Pons (tissue), 1 donor: ENCODE data around the gene RAPGEF4.

ENCODE experiments used
- DNase-seq: peaks from one replicate; pipeline ENCODE4 v3.0.0-alpha.2; 2016; ENCODE audit warnings: low spot score

Gene RAPGEF4

GRCh38 chr2:172908275-172908674 lies 172.6 kb downstream of the RAPGEF4 start:
- no peak for DNase-seq

DNA sequence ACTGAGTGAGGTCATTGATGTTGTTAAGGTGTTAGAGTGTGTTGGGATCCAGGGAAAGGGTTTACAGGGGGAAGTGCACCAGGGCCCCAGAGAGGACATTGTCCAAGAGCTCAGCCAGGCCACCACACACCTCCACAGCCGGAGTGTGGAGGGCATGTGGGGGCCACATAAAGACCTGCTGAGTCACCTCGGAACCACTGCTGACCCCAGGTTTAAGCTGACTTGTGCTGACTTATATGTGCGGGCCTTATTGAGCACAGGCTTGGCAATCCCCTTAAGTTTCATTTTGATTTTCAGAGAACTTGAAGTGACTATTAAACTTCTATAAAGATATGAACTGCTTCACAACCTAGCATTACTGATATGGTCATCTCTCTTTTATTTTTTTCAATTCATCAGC lies 173.8 kb downstream of the RAPGEF4 start:
- DNase-seq: no peak

DNA sequence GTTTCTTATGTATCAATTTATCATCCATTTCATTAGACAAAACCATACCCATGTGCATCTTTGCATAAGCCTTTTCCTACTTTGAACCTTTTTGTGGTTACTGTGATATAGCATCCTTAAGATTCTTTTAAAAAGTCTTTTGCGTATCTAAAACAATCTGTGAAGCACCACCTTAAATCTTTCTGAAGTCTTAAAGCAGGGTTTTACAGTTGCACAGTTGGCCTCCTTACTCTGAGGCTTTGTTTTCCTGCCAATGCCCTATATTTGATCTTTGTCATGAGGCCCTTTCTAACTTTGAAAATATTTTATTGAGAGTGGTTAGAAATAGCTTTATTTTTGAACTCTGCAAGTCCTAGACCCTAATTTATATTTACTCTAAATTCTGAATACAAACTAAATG lies 176.6 kb downstream of the RAPGEF4 start:
- DNase-seq: no peak

DNA sequence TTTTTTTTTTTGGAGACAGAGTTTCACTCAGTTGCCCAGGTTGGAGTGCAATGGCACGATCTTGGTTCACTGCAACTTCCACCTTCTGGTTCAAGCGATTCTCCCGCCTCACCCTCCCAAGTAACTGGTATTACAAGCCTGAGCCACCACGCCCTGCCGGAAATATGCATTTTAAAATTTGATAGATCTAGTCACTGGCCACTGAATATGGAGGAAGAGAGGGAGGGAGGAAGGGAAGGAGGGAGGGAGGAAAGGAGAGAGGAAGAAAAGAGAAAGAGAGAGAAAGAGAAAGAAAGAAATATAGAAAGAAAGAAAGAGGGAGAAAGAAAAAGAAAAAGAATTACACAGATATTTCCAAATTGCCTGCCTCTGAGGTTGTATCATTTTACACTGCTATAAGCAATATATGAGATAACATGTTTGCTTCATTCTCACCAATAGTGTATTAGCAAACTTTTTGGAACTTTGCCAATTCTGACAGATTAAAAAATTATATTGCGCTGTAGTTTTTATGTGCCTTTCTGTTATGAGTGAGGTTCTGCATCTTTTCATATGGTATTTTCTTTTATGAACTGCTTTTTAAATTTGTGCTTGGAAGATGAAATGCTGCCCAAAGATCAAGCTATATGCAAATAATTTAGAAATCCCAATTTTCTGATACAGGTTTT lies 178.8 kb downstream of the RAPGEF4 start:
- no peak for DNase-seq

GRCh38 chr2:172917716-172918115 lies 182.1 kb downstream of the RAPGEF4 start:
- DNase-seq: no peak

DNA sequence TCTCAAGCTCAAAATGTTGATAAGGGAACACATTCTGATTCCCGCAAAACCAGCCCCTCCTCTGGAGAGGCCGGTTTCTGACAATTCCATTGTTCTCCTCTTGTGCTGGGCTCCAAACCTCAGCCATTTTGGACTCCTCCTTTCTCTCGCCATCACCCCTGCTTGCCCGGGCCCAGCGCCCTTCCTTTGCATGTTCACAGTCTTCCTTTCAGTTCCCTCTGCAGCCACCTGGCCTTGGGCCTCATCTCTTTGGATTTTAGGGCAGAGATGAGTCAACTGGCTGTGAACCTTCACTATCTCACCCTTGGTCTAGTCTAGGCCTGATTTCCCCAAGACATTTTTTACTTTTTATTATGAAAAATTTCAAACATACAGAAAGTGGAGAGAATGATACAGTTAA lies 184.1 kb downstream of the RAPGEF4 start:
- no peak for DNase-seq

- no peak for DNase-seq
These were observed 186.0 kb downstream of the RAPGEF4 start for GRCh38 chr2:172921532-172922236.

DNA sequence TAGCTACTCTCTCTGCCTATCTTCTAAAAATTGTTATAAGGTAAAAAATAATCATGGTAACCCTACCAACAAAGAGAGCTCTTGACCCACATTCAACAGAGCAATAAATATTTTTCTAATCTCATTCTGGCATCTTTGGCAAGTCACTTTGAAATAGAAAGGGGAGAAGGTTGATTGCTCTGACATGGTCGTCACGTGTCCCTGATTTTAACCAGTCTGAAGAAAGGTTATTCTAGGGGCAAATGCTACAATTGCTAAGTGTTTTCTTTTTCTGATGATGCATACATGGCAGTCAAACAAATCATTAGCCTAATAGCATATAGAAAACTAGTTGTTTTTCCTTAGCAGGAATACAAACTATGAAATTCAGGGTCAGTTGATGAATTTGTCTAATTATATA lies 186.7 kb downstream of the RAPGEF4 start:
- no peak for DNase-seq

GRCh38 chr2:172922815-172923214 lies 187.2 kb downstream of the RAPGEF4 start:
- DNase-seq: no peak

- DNase-seq: peak; percentile 37
These were observed 188.5 kb downstream of the RAPGEF4 start for GRCh38 chr2:172924097-172924660.

GRCh38 chr2:172925600-172925999 lies 190.0 kb downstream of the RAPGEF4 start:
- DNase-seq: no peak

DNA sequence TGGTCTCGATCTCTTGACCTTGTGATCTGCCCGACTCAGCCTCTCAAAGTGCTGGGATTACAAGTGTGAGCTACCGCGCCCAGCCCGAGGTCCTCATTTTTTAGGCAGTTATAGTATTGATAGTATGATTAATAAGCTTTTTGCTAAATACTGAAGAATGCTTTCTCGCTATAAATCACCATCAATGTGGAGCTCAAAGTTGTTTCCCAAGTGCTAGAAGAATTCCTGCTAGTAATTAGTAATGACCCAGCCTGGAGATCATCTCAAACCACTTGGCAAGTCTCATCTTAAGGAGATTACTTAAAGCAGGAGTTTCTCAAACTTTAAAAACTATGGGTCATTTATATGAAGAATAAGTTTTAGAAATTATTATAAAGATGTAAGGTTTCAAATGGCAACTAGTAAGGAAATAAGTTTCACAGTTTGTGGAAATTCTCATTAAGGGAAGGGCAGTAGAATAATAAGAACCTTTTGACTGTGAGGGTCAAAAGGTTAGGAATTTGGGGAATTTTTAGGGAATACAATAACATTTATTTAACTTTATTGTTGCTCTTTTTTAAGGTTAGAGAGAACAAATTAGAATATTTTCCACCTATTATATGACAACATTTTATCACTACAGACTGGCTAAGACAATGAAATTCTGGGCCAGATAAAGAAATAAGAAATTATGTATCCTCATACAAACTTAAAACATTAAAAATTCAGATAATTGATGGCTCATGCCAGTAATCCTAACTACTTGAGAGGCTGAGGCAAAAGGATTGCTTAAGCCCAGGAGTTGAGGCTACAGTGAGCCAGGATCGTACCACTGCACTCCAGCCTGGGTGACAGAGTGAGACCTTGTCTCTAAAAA lies 191.4 kb downstream of the RAPGEF4 start:
- no peak for DNase-seq

DNA sequence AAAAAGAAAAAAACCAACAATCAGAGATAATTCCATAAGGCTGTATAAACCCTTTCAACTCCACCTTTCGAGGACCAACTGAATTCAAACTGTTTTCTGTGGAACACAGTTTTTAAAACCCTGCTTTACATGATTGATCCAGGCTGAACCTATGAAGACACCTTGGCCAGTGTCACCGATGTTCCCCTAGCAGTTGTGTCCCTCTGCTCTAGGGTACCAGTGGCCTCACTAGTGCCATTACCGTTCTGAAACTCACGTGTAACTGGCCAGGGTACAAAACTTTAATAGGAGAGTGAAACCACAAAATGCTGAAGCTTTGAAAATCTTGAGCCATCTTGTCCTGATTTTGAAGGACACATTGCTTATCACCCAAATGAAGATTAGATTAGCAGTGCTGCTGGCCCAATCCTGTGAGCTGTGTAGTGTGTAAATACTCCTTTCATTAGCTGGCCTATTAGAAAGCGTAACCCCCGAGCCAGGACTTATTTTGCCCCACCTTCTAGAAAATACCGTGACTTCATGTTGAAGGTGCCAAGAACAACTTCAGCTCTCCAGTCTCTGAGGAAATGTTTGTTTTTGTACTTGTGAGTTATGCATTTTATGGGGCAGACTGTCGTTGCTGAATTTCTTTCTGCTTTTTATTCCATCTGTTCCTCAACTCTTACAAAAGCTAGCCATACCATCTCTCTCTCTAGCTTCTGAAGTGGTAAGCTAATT lies 192.2 kb downstream of the RAPGEF4 start:
- no peak for DNase-seq

DNA sequence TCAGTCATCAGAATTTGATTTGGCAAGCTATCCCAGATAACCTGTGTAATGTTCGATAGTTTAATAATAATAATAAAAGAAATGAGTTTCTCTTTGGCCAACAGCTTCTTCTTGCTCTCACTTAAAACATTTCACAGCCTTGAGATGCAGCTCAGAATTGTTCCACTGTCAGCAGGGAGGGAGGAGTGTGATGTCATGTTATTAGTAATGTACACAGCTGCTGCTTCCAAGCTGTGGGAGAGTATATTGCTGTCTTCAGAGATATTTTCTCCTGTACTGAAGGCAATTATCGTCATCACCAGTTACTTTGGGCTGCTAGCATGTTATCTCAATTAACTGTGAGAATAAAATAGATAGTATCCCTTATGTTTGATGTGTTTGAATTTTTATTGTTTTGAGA lies 193.1 kb downstream of the RAPGEF4 start:
- DNase-seq: no peak

- no peak for DNase-seq
These were observed 194.0 kb downstream of the RAPGEF4 start for GRCh38 chr2:172929644-172930043.

GRCh38 chr2:172930871-172931255 lies 195.2 kb downstream of the RAPGEF4 start:
- no peak for DNase-seq

DNA sequence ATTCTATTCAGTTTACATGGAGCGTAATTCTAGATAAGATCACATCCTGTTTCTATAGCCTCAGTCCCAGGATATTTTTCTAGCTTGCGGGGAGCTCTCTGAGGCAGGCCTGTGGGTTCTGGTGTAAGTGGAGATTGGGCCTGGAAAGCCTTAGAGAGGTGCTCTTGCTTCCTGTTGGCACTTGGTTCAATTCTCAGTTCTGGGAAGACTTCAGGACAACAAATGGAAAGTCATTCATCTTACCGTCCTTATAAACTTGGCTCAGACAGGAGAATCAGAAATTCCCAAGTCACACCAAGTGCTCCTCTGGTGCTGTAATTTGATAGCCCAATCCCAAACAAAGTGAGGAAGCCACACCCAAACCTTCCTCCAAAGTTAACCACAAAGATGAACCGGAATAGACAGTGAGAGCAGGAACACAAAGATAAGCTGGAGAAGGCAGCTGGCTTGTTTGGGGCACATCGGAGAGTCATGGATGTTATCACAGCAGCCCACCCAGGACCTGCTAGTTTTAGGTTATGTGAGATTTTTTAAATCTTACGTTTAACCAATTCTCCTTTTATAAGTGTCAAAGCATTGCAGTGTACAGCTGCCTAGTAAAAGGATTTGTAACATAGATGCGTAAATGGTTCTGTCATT lies 195.7 kb downstream of the RAPGEF4 start:
- peak; percentile 56 for DNase-seq

DNA sequence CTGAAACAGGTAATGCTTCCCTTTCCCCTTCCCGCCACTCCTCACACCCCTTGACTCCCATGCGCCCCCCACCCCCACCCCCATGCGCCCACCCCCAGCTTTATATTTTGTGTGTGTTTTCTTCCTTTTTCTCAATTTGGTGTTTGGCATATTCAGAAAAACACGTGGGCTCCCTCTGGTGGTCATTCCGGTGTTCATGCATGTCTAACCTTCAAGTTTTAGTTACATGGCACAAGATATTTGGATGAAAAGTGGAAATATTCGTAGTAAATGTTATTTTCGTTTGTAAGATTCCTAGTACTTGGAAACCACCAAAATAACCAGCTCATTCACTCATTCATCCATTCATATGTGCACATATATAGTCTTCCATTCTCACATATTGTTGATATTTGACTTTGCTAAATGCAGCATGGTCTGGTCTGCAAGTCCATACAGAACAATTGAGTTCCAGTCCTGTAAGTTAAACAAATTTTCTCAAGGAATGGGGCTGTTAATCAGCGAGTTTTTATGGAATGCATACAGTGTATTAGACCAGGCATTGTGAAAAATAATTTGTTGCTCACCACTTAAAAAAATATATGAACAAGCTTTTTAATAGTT lies 196.4 kb downstream of the RAPGEF4 start:
- DNase-seq: peak; percentile 82

- no peak for DNase-seq
These were observed 202.5 kb downstream of the RAPGEF4 start for GRCh38 chr2:172937884-172938712.
